BLaER1 (cell line): ENCODE results near the gene OR8G5.
"Not testable (repeated sequence)": the region's sequence is repeated elsewhere in the genome, so short reads cannot be mapped to it uniquely, and the experiment has no call there.

Experiments used
- H3K27ac ChIP-seq: shearing (Covaris generic); formaldehyde crosslinking; 2 replicates; pipeline ENCODE4 v1.8.1; 2022
- H3K27me3 ChIP-seq: shearing (Covaris generic); formaldehyde crosslinking; 2 replicates; pipeline ENCODE4 v1.8.1; 2022
- H3K36me3 ChIP-seq: shearing (Covaris generic); formaldehyde crosslinking; 2 replicates; pipeline ENCODE4 v1.8.1; 2022
- H3K4me1 ChIP-seq: shearing (Covaris generic); formaldehyde crosslinking; 2 replicates; pipeline ENCODE4 v1.8.1; 2022
- H3K4me2 ChIP-seq: shearing (Covaris generic); formaldehyde crosslinking; 2 replicates; pipeline ENCODE4 v1.8.1; 2022
- H3K4me3 ChIP-seq: shearing (Covaris generic); formaldehyde crosslinking; 2 replicates; pipeline ENCODE4 v1.8.1; 2022
- H3K9ac ChIP-seq: shearing (Covaris generic); formaldehyde crosslinking; 2 replicates; pipeline ENCODE4 v1.8.1; 2022
- H3K9me3 ChIP-seq: shearing (Covaris generic); formaldehyde crosslinking; 2 replicates; pipeline ENCODE4 v1.8.1; 2022
- H4K20me1 ChIP-seq: shearing (Covaris generic); formaldehyde crosslinking; 2 replicates; pipeline ENCODE4 v1.8.1; 2022
- Cebpa-rat ChIP-seq: shearing (Covaris generic); IDR thresholded peaks from 2 replicates; pipeline ENCODE4 v1.8.1; 2022

The OR8G5 gene, protein sequence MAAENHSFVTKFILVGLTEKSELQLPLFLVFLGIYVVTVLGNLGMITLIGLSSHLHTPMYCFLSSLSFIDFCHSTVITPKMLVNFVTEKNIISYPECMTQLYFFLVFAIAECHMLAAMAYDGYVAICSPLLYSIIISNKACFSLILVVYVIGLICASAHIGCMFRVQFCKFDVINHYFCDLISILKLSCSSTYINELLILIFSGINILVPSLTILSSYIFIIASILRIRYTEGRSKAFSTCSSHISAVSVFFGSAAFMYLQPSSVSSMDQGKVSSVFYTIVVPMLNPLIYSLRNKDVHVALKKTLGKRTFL

DNA sequence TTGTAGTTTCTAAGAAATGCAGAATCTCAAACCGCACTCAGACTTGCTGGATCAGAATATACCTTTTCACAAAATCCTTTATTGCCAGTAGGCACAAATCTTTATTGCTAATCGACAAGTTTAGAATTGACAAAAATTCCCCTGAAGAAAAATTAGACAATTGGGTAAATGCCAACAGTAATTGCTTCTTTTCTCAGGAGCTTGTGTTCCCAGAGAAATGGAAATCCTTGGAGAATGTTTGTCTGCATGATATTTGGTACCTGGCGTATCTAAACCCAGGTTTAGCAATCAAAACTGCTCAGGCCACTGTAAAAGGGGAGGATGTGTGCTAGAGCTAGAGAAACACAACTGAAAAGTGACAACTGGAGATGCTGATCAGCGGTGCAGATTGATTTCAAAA, at the start of gene OR8G5:
Gene OR8G5 (plus strand): TSS at position 301 of the 400 bp plus-strand sequence. CDS start 8,556 bp downstream, outside the sequence.
- H3K27ac ChIP-seq: no peak within 1 kb of the TSS
- no peaks in the 10 kb centered on the region for H3K4me1 ChIP-seq
- TF ChIP-seq Cebpa-rat: no peak
- no peak within 1 kb of the TSS for H3K4me3 ChIP-seq
- H3K9me3 ChIP-seq: no peaks in the 10 kb centered on the region
- H4K20me1 ChIP-seq: no peaks in the 10 kb centered on the region
- H3K4me2 ChIP-seq: no peak within 1 kb of the TSS
- no peaks in the 10 kb centered on the region for H3K27me3 ChIP-seq
- no peak within 1 kb of the TSS for H3K9ac ChIP-seq
- H3K36me3 ChIP-seq: no peaks in the 10 kb centered on the region

DNA sequence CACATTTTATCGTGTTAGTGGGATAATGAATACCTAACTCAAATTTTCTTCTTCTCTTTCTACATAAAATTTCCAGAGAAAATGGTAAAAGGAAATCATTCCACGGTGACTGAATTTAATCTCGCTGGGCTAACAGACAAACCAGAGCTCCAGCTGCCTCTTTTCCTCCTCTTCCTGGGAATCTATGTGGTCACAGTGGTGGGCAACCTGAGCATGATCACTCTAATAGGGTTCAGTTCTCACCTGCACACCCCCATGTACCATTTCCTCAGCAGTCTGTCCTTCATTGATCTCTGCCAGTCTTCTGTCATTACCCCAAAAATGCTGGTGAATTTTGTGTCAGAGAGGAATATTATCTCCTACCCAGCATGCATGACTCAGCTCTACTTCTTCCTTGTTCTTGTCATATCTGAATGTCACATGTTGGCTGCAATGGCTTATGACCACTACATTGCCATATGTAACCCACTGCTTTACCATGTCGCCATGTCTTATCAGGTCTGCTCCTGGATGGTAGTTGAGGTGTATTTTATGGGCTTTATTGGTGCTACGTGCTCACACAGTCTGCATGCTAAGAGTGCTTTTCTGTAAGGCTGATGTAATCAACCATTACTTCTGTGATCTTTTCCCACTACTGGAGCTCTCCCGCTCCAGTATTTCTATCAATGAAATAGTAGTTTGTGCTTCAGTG, 48.9 kb upstream of the OR8G5 start:
- TF ChIP-seq Cebpa-rat: no peak
- no peaks in the 10 kb centered on the region for H3K27me3 ChIP-seq
- no peak overlapping the region for H3K4me2 ChIP-seq
- no peak overlapping the region for H3K27ac ChIP-seq
- H3K4me1 ChIP-seq: no peaks in the 10 kb centered on the region
- no peak overlapping the region for H3K9ac ChIP-seq
- no peaks in the 10 kb centered on the region for H3K36me3 ChIP-seq
- no peaks in the 10 kb centered on the region for H3K9me3 ChIP-seq
- no peaks in the 10 kb centered on the region for H4K20me1 ChIP-seq
- no peak overlapping the region for H3K4me3 ChIP-seq

DNA sequence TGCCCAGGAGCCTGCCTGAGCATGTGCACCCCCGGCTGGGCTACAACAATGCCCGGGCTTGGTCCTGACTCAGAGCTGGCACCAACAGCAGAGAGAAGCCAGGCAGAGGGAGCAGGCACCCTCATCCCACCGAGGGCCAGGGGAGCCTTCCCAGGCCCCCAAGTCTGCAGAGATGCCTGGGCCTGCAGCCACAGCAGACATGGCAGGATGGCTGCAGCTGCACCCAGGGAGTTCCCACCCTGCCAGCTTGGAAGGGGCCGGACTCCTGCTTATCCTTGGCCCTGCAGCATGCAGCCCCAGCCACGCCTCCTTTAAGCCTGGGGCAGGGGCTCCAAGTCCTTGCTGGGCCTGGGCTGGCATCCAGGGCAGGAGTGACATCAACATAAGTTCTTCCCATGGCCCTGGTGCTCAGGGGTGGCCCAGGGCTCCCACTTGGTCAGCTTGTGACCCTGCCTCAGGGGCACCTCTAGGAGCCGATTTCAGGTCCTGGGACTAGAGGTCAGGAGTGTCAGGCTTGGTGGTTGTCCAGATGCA, 46.3 kb upstream of the OR8G5 start:
- no peaks in the 10 kb centered on the region for H4K20me1 ChIP-seq
- no peak for TF ChIP-seq Cebpa-rat
- H3K9ac ChIP-seq: no peak overlapping the region
- no peaks in the 10 kb centered on the region for H3K9me3 ChIP-seq
- H3K27me3 ChIP-seq: no peaks in the 10 kb centered on the region
- no peak overlapping the region for H3K4me3 ChIP-seq
- H3K27ac ChIP-seq: no peak overlapping the region
- no peaks in the 10 kb centered on the region for H3K4me1 ChIP-seq
- H3K4me2 ChIP-seq: no peak overlapping the region
- no peaks in the 10 kb centered on the region for H3K36me3 ChIP-seq

- Histone ChIP-seq H3K4me2 (no peak overlapping the region), H3K27ac (no peak overlapping the region), H3K9me3 (no peaks in the 10 kb centered on the region), H3K4me1 (no peaks in the 10 kb centered on the region), H3K4me3 (no peak overlapping the region), H3K27me3 (no peaks in the 10 kb centered on the region), H4K20me1 (no peaks in the 10 kb centered on the region), H3K36me3 (no peaks in the 10 kb centered on the region), H3K9ac (no peak overlapping the region)
- TF ChIP-seq Cebpa-rat: no peak
Measured at GRCh38 chr11:124210421-124210820, 45.8 kb upstream of the OR8G5 start.

DNA sequence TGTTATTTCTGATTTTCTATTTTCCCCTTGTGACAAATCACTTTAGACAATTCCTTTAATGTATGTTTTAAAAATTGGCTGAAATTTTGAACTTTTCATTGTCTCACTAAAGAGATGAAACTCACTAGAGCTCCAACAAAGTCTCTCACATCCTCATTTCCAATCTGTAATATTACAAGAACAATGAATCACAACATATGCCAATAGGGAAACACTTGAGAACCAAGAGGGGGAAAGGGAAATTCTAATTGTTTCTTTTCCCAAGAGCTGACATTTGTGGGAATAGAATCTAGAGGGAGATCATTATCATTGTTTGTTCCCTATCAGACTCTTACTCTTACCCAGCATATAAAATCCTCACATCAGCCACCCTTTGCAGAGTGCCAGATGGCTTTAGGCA, 44.9 kb upstream of the OR8G5 start:
- Histone ChIP-seq H3K9me3 (no peaks in the 10 kb centered on the region), H3K27ac (no peak overlapping the region), H3K9ac (no peak overlapping the region), H3K4me3 (no peak overlapping the region), H3K36me3 (no peaks in the 10 kb centered on the region), H4K20me1 (no peaks in the 10 kb centered on the region), H3K27me3 (no peaks in the 10 kb centered on the region), H3K4me1 (no peaks in the 10 kb centered on the region), H3K4me2 (no peak overlapping the region)
- TF ChIP-seq Cebpa-rat: no peak

GRCh38 chr11:124214027-124214426, 42.1 kb upstream of the OR8G5 start:
- Histone ChIP-seq H3K27me3 (no peaks in the 10 kb centered on the region), H4K20me1 (no peaks in the 10 kb centered on the region), H3K36me3 (no peaks in the 10 kb centered on the region), H3K27ac (no peak overlapping the region), H3K4me3 (no peak overlapping the region), H3K9me3 (no peaks in the 10 kb centered on the region), H3K9ac (no peak overlapping the region), H3K4me2 (no peak overlapping the region), H3K4me1 (no peaks in the 10 kb centered on the region)
- no peak for TF ChIP-seq Cebpa-rat

DNA sequence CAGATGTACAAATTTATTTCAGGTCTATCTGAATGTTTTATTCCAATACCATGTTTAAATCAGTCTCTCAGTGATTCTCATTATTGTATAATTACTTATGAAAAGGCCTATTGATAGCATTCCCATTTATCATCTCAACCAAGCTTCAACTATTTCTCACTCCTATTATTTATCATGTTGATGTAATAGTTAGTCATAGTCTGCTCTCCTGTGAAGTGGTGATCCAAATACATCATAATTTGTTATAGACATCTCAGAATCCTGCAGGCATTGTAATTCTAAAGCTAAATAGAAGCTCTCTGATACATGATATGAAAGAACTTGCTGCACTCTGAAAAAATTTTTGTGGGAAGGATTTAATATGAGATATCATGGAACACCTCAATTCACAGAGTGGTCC, 37.0 kb upstream of the OR8G5 start:
- H3K27ac ChIP-seq: no peak overlapping the region
- H3K36me3 ChIP-seq: no peaks in the 10 kb centered on the region
- no peaks in the 10 kb centered on the region for H3K27me3 ChIP-seq
- H3K4me1 ChIP-seq: no peaks in the 10 kb centered on the region
- no peaks in the 10 kb centered on the region for H4K20me1 ChIP-seq
- no peak for TF ChIP-seq Cebpa-rat
- no peak overlapping the region for H3K9ac ChIP-seq
- no peak overlapping the region for H3K4me2 ChIP-seq
- H3K9me3 ChIP-seq: no peaks in the 10 kb centered on the region
- no peak overlapping the region for H3K4me3 ChIP-seq

- no peak overlapping the region for H3K4me3 ChIP-seq
- H4K20me1 ChIP-seq: no peaks in the 10 kb centered on the region
- no peaks in the 10 kb centered on the region for H3K36me3 ChIP-seq
- no peak overlapping the region for H3K27ac ChIP-seq
- no peak overlapping the region for H3K4me2 ChIP-seq
- TF ChIP-seq Cebpa-rat: no peak
- no peaks in the 10 kb centered on the region for H3K27me3 ChIP-seq
- H3K9me3 ChIP-seq: no peaks in the 10 kb centered on the region
- H3K9ac ChIP-seq: no peak overlapping the region
- H3K4me1 ChIP-seq: no peaks in the 10 kb centered on the region
Measured at GRCh38 chr11:124222407-124222806, 33.8 kb upstream of the OR8G5 start.

- H3K9me3 ChIP-seq, H3K27ac ChIP-seq, H3K4me3 ChIP-seq, H3K9ac ChIP-seq, H3K4me2 ChIP-seq, H3K27me3 ChIP-seq, H3K4me1 ChIP-seq, H4K20me1 ChIP-seq, H3K36me3 ChIP-seq: not testable (repeated sequence)
Measured at GRCh38 chr11:124224618-124225423, 31.4 kb upstream of the OR8G5 start.

GRCh38 chr11:124225471-124225870, 30.7 kb upstream of the OR8G5 start:
- H3K27ac ChIP-seq: no peak overlapping the region
- H3K4me1 ChIP-seq: no peaks in the 10 kb centered on the region
- no peaks in the 10 kb centered on the region for H3K27me3 ChIP-seq
- H3K9ac ChIP-seq: no peak overlapping the region
- no peak overlapping the region for H3K4me3 ChIP-seq
- no peaks in the 10 kb centered on the region for H3K9me3 ChIP-seq
- H3K4me2 ChIP-seq: no peak overlapping the region
- H3K36me3 ChIP-seq: no peaks in the 10 kb centered on the region
- no peak for TF ChIP-seq Cebpa-rat
- no peaks in the 10 kb centered on the region for H4K20me1 ChIP-seq
